ENCODE results near the gene MAGI1.
"Not testable (repeated sequence)": the region's sequence is repeated elsewhere in the genome, so short reads cannot be mapped to it uniquely, and the experiment has no call there.

The MAGI1 gene

DNA sequence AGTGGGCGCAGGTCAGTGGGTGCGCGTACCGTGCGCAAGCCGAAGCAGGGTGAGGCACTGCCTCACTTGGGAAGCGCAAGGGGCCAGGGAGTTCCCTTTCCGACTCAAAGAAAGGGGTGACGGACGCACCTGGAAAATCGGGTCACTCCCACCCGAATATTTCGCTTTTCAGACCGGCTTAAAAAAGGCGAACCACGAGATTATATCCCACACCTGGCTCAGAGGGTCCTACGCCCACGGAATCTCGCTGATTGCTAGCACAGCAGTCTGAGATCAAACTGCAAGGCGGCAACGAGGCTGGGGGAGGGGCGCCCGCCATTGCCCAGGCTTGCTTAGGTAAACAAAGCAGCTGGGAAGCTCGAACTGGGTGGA, 529.3 kb downstream of the MAGI1 start:
- H3K27me3 ChIP-seq (ENCODE audit: insufficient read depth, poor library complexity, severe bottlenecking); H3K27ac ChIP-seq (replicated peaks); H3K4me3 ChIP-seq (replicated peaks; ENCODE audit: insufficient read depth, low read length); DNase-seq (ENCODE audit: low read depth in 1 of 2, low spot score in 1 of 2): not testable (repeated sequence)

DNA sequence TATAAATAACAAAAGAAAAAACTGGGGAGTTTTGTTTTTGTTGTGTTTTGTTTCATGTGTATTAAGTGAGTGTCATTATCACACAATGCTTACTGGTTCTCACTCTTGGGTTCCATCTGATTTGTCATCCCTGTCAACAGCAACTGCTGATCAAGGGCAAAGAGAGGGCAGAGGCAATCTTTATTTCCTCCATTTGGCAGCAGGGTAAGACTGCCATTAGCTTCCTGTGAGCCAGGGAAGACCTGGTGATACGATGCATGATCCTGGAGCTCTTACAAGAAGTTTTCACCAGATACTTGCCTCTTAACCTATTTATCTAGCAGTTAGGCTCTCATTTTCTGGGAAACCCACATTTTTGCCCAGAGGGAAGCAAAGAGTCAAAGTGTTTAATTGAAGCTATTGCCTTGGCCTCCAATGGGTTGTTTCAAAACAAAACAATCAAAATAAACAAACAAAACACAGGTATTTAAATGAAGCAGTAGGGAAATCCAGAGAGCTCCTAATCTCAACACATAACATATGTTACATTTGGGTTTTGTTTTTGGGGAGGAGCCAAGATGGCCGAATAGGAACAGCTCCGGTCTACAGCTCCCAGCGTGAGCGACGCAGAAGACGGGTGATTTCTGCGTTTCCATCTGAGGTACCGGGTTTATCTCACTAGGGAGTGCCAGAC, 529.8 kb downstream of the MAGI1 start:
- Histone ChIP-seq H3K4me3 (replicated peaks; ENCODE audit: insufficient read depth, low read length) (no peak overlapping the region), H3K27me3 (ENCODE audit: insufficient read depth, poor library complexity, severe bottlenecking) (no peaks in the 10 kb centered on the region), H3K27ac (replicated peaks) (no peak overlapping the region)
- TF ChIP-seq GABPA (IDR thresholded peaks at IDR 0.05; ENCODE audit: low read depth) (no peak), POLR2AphosphoS5 (IDR thresholded peaks at IDR 0.05; ENCODE audit: low read depth) (no peak), SPI1 (IDR thresholded peaks at IDR 0.05; ENCODE audit: borderline replicate concordance, low read depth) (no peak)
- TF ChIP-seq, protein P1, sequence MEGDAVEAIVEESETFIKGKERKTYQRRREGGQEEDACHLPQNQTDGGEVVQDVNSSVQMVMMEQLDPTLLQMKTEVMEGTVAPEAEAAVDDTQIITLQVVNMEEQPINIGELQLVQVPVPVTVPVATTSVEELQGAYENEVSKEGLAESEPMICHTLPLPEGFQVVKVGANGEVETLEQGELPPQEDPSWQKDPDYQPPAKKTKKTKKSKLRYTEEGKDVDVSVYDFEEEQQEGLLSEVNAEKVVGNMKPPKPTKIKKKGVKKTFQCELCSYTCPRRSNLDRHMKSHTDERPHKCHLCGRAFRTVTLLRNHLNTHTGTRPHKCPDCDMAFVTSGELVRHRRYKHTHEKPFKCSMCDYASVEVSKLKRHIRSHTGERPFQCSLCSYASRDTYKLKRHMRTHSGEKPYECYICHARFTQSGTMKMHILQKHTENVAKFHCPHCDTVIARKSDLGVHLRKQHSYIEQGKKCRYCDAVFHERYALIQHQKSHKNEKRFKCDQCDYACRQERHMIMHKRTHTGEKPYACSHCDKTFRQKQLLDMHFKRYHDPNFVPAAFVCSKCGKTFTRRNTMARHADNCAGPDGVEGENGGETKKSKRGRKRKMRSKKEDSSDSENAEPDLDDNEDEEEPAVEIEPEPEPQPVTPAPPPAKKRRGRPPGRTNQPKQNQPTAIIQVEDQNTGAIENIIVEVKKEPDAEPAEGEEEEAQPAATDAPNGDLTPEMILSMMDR (IDR thresholded peaks at IDR 0.05; ENCODE audit: insufficient read depth, low read length), result no peak
- TF ChIP-seq, protein P2, sequence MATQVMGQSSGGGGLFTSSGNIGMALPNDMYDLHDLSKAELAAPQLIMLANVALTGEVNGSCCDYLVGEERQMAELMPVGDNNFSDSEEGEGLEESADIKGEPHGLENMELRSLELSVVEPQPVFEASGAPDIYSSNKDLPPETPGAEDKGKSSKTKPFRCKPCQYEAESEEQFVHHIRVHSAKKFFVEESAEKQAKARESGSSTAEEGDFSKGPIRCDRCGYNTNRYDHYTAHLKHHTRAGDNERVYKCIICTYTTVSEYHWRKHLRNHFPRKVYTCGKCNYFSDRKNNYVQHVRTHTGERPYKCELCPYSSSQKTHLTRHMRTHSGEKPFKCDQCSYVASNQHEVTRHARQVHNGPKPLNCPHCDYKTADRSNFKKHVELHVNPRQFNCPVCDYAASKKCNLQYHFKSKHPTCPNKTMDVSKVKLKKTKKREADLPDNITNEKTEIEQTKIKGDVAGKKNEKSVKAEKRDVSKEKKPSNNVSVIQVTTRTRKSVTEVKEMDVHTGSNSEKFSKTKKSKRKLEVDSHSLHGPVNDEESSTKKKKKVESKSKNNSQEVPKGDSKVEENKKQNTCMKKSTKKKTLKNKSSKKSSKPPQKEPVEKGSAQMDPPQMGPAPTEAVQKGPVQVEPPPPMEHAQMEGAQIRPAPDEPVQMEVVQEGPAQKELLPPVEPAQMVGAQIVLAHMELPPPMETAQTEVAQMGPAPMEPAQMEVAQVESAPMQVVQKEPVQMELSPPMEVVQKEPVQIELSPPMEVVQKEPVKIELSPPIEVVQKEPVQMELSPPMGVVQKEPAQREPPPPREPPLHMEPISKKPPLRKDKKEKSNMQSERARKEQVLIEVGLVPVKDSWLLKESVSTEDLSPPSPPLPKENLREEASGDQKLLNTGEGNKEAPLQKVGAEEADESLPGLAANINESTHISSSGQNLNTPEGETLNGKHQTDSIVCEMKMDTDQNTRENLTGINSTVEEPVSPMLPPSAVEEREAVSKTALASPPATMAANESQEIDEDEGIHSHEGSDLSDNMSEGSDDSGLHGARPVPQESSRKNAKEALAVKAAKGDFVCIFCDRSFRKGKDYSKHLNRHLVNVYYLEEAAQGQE (IDR thresholded peaks at IDR 0.05; ENCODE audit: insufficient replicate concordance, low read depth), result no peak
- DNase-seq (ENCODE audit: low read depth in 1 of 2, low spot score in 1 of 2), result no peak

DNA sequence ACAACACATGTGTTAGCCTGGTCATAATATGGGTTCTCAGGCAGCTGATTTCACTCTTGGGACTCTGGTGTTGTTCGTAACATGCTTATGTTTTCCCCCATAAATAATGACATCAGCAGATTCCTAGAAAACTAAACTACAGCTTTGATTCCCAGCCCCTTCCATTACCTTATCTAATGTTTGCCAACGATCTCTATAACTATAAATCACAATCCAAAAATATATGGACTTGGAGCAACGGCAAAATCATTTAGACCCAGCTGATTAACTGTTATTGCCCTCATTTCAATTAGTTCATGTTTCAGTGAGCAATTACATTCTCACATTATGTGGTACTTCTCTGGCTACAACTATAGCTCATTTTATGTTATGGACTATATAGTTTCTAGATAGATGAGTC, 531.3 kb downstream of the MAGI1 start:
- no peak for DNase-seq (ENCODE audit: low read depth in 1 of 2, low spot score in 1 of 2)

DNA sequence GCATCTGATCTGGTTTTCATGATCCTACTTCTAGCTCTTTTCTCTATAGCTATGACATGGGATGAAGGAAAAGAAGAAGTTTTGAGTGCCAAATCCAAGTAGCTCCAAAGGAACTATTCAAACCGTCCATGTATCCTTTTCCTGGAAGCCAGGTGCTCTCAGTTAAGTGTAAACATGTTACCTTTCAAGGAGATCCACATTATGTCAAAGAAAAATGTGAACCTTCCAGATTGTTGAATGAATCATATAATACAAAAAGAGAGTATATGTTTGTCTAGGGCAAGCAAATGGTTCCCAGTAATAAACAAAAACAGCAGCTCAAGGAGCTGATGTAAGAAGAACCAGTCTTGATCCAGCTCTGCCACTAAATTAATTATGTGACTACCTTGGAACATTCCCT, 534.9 kb downstream of the MAGI1 start:
- no peak overlapping the region for H3K27ac ChIP-seq (replicated peaks)
- H3K27me3 ChIP-seq (ENCODE audit: insufficient read depth, poor library complexity, severe bottlenecking), result no peaks in the 10 kb centered on the region
- DNase-seq (ENCODE audit: low read depth in 1 of 2, low spot score in 1 of 2), result no peak
- TF ChIP-seq, protein P2 (IDR thresholded peaks at IDR 0.05; ENCODE audit: insufficient replicate concordance, low read depth), result no peak
- no peak for TF ChIP-seq SPI1 (IDR thresholded peaks at IDR 0.05; ENCODE audit: borderline replicate concordance, low read depth)
- no peak for TF ChIP-seq POLR2AphosphoS5 (IDR thresholded peaks at IDR 0.05; ENCODE audit: low read depth)
- H3K4me3 ChIP-seq (replicated peaks; ENCODE audit: insufficient read depth, low read length), result no peak overlapping the region

More for the DNA sequence above, 531.3 kb downstream of the MAGI1 start:
- H3K27me3 ChIP-seq (ENCODE audit: insufficient read depth, poor library complexity, severe bottlenecking), result no peaks in the 10 kb centered on the region
- no peak for TF ChIP-seq GABPA (IDR thresholded peaks at IDR 0.05; ENCODE audit: low read depth)
- no peak for TF ChIP-seq POLR2AphosphoS5 (IDR thresholded peaks at IDR 0.05; ENCODE audit: low read depth)
- TF ChIP-seq, protein P2 (IDR thresholded peaks at IDR 0.05; ENCODE audit: insufficient replicate concordance, low read depth), result no peak
- TF ChIP-seq, protein P1 (IDR thresholded peaks at IDR 0.05; ENCODE audit: insufficient read depth, low read length), result no peak
- no peak for TF ChIP-seq SPI1 (IDR thresholded peaks at IDR 0.05; ENCODE audit: borderline replicate concordance, low read depth)
- H3K4me3 ChIP-seq (replicated peaks; ENCODE audit: insufficient read depth, low read length), result no peak overlapping the region
- H3K27ac ChIP-seq (replicated peaks), result no peak overlapping the region

Data from HL-60 (cell line).